HEK293 (cell line): ENCODE data around the gene SSU72.
"Not testable (repeated sequence)": the region's sequence is repeated elsewhere in the genome, so short reads cannot be mapped to it uniquely, and the experiment has no call there.

Source experiments
- CTCF ChIA-PET: fragments of 350-600 bp; formaldehyde crosslinking; extraction: SDS; loops from one replicate; lab custom pipeline; 2021; ENCODE audit warnings: antibody characterized with exemption; lab: Yijun Ruan, JAX
- POLR2A ChIA-PET: fragments of 300-600 bp; formaldehyde crosslinking; extraction: SDS; loops from one replicate; lab custom pipeline; 2020; ENCODE audit warnings: antibody characterized with exemption, inconsistent platforms; lab: Yijun Ruan, JAX
- H3K27ac ChIP-seq: fragments of 200-500 bp; sonication (Bioruptor generic); 2 replicates; pipeline ENCODE4 v1.5.1; 2014; ENCODE audit warnings: low read depth, low read length, control low read depth, inconsistent platforms; ENCODE audit errors: extremely low read depth
- H3K36me3 ChIP-seq, 2 experiments: fragments of 200-500 bp in 1 of 2; sonication (Bioruptor generic) in 1 of 2; 1 replicate in 1 of 2; 2 replicates in 1 of 2; pipeline ENCODE4 v1.5.1; 2014 to 2017; ENCODE audit warnings: inconsistent platforms in 2 of 2, low read length in 2 of 2; ENCODE audit not compliant: control insufficient read depth in 2 of 2, insufficient read depth in 1 of 2
- H3K4me1 ChIP-seq: fragments of 200-500 bp; sonication (Bioruptor generic); 2 replicates; pipeline ENCODE4 v1.5.1; 2014; ENCODE audit warnings: mild to moderate bottlenecking, low read length, inconsistent platforms; ENCODE audit not compliant: control insufficient read depth, insufficient read depth
- H3K4me3 ChIP-seq: 2 replicates; pipeline ENCODE4 v1.5.1; 2011; ENCODE audit warnings: low read depth, mild to moderate bottlenecking, control low read depth, low read length, moderate library complexity
- H3K9me3 ChIP-seq: fragments of 200-500 bp; sonication (Bioruptor generic); 2 replicates; pipeline ENCODE4 v1.5.1; 2014; ENCODE audit warnings: low read depth, low read length, inconsistent platforms; ENCODE audit not compliant: control insufficient read depth, insufficient read depth
- BCL11A ChIP-seq: fragments of 450-650 bp; formaldehyde crosslinking; IDR thresholded peaks from 2 replicates; pipeline ENCODE4 v1.5.1; 2016; ENCODE audit warnings: low read depth, missing biosample characterization, missing genetic modification characterization
- CTCF ChIP-seq: fragments of 450-650 bp; formaldehyde crosslinking; IDR thresholded peaks from 2 replicates; pipeline ENCODE4 v1.5.1; 2016; ENCODE audit warnings: missing biosample characterization, missing genetic modification characterization
- FEZF1 ChIP-seq: fragments of 450-650 bp; formaldehyde crosslinking; IDR thresholded peaks from 2 replicates; pipeline ENCODE4 v1.5.1; 2016; ENCODE audit warnings: missing biosample characterization, missing genetic modification characterization
- GLIS1 ChIP-seq: fragments of 450-650 bp; formaldehyde crosslinking; IDR thresholded peaks from 2 replicates; pipeline ENCODE4 v1.5.1; 2016; ENCODE audit warnings: missing biosample characterization, missing genetic modification characterization
- HIC1 ChIP-seq: fragments of 450-650 bp; formaldehyde crosslinking; IDR thresholded peaks from 2 replicates; pipeline ENCODE4 v1.5.1; 2016; ENCODE audit warnings: missing biosample characterization, missing genetic modification characterization
- INSM2 ChIP-seq: fragments of 450-650 bp; formaldehyde crosslinking; IDR thresholded peaks from 2 replicates; pipeline ENCODE4 v1.5.1; 2016; ENCODE audit warnings: missing biosample characterization, missing genetic modification characterization
- PATZ1 ChIP-seq: fragments of 450-650 bp; formaldehyde crosslinking; IDR thresholded peaks from 2 replicates; pipeline ENCODE4 v1.5.1; 2016; ENCODE audit warnings: missing biosample characterization, missing genetic modification characterization
- SCRT1 ChIP-seq: fragments of 450-650 bp; formaldehyde crosslinking; IDR thresholded peaks from 2 replicates; pipeline ENCODE4 v1.5.1; 2016; ENCODE audit warnings: missing biosample characterization, missing genetic modification characterization, borderline replicate concordance
- SCRT2 ChIP-seq: fragments of 450-650 bp; formaldehyde crosslinking; IDR thresholded peaks from 2 replicates; pipeline ENCODE4 v1.5.1; 2016; ENCODE audit warnings: missing biosample characterization, missing genetic modification characterization
- ZBTB20 ChIP-seq: fragments of 450-650 bp; formaldehyde crosslinking; IDR thresholded peaks from 2 replicates; pipeline ENCODE4 v1.5.1; 2016; ENCODE audit warnings: missing biosample characterization, missing genetic modification characterization
- ZBTB26 ChIP-seq: fragments of 450-650 bp; formaldehyde crosslinking; optimal IDR thresholded peaks from 2 replicates; pipeline ENCODE3; 2016; ENCODE audit warnings: missing biosample characterization, mild to moderate bottlenecking, missing genetic modification characterization
- ZFP3 ChIP-seq: fragments of 450-650 bp; formaldehyde crosslinking; IDR thresholded peaks from 2 replicates; pipeline ENCODE4 v1.5.1; 2016; ENCODE audit warnings: low read depth, missing biosample characterization, missing genetic modification characterization
- ZFP69B ChIP-seq: fragments of 450-650 bp; formaldehyde crosslinking; IDR thresholded peaks from 2 replicates; pipeline ENCODE4 v1.5.1; 2016; ENCODE audit warnings: missing biosample characterization, missing genetic modification characterization
- ZNF2 ChIP-seq: fragments of 450-650 bp; formaldehyde crosslinking; IDR thresholded peaks from 2 replicates; pipeline ENCODE4 v1.5.1; 2016; ENCODE audit warnings: missing biosample characterization, missing genetic modification characterization
- ZNF335 ChIP-seq: fragments of 450-650 bp; formaldehyde crosslinking; conservative IDR thresholded peaks from 2 replicates; pipeline ENCODE4 v1.5.1; 2016; ENCODE audit warnings: missing biosample characterization, missing genetic modification characterization
- ZNF341 ChIP-seq: fragments of 450-650 bp; formaldehyde crosslinking; IDR thresholded peaks from 2 replicates; pipeline ENCODE4; 2016; ENCODE audit warnings: low read depth, missing biosample characterization, missing genetic modification characterization
- ZNF366 ChIP-seq: fragments of 450-650 bp; formaldehyde crosslinking; conservative IDR thresholded peaks from 2 replicates; pipeline ENCODE4 v1.5.1; 2016; ENCODE audit warnings: missing biosample characterization, missing genetic modification characterization
- ZNF391 ChIP-seq: fragments of 450-650 bp; formaldehyde crosslinking; IDR thresholded peaks from 2 replicates; pipeline ENCODE4 v1.5.1; 2016; ENCODE audit warnings: low read depth, missing biosample characterization, missing genetic modification characterization, borderline replicate concordance
- ZNF501 ChIP-seq: fragments of 450-650 bp; formaldehyde crosslinking; IDR thresholded peaks from 2 replicates; pipeline ENCODE4 v1.5.1; 2016; ENCODE audit warnings: missing biosample characterization, missing genetic modification characterization
- ZNF561 ChIP-seq: fragments of 450-650 bp; IDR thresholded peaks from 2 replicates; pipeline ENCODE4 v1.5.1; 2018; ENCODE audit warnings: missing biosample characterization, missing genetic modification characterization, borderline replicate concordance
- ZNF600 ChIP-seq: fragments of 450-650 bp; formaldehyde crosslinking; IDR thresholded peaks from 2 replicates; pipeline ENCODE4 v1.5.1; 2016; ENCODE audit warnings: missing biosample characterization, missing genetic modification characterization
- ZNF629 ChIP-seq: fragments of 450-650 bp; formaldehyde crosslinking; IDR thresholded peaks from 2 replicates; pipeline ENCODE4 v1.5.1; 2017; ENCODE audit warnings: missing biosample characterization, missing genetic modification characterization
- ZNF677 ChIP-seq: fragments of 450-650 bp; IDR thresholded peaks from 2 replicates; pipeline ENCODE4 v1.5.0; 2018; ENCODE audit warnings: missing biosample characterization, mild to moderate bottlenecking, missing genetic modification characterization, moderate library complexity
- ZNF692 ChIP-seq: fragments of 450-650 bp; formaldehyde crosslinking; IDR thresholded peaks from 2 replicates; pipeline ENCODE4 v1.5.1; 2016; ENCODE audit warnings: missing biosample characterization, missing genetic modification characterization
- ZSCAN4 ChIP-seq: fragments of 450-650 bp; formaldehyde crosslinking; IDR thresholded peaks from 2 replicates; pipeline ENCODE4 v1.5.1; 2017; ENCODE audit warnings: missing biosample characterization, missing genetic modification characterization

SSU72 gene

GRCh38 chr1:1504777-1505365, 69.8 kb downstream of the SSU72 start:
- ChIA-PET CTCF (interaction anchor here (0.6 to 1.6 kb wide), 9 partner anchors 11 to 395 kb away, joined by 3 to 9 read pairs (median 4); no protein-coding TSS in a partner anchor), POLR2A (interaction anchor here (0.8 to 1.7 kb wide), 4 partner anchors 104 to 170 kb away, joined by 3 to 7 read pairs (median 4); partner anchors contain the start of gene CCNL2)
- not testable (repeated sequence) for H3K27ac ChIP-seq, H3K9me3 ChIP-seq, H3K36me3 ChIP-seq, H3K4me3 ChIP-seq, H3K4me1 ChIP-seq
- peak; percentile 25; the same call in 1 of the 2 replicates for TF ChIP-seq ZNF677 (tag by site-specific recombination)
- peak; percentile 39; the same call in 1 of the 2 replicates for TF ChIP-seq HIC1
- TF ChIP-seq PATZ1 (tag by site-specific recombination), result peak; percentile 77
- TF ChIP-seq ZFP69B (tag by site-specific recombination), result peak; percentile 35; the same call in 1 of the 2 replicates
- peak; percentile 17; the same call in 1 of the 2 replicates for TF ChIP-seq ZFP3 (tag by site-specific recombination)
- TF ChIP-seq CTCF, result peak; percentile 94
- TF ChIP-seq ZNF391 (tag by site-specific recombination), result 0 out of 2 replicates have a peak, but pooled peaks have one; percentile 37
- TF ChIP-seq ZBTB26 (tag by site-specific recombination), result peak; percentile 20
- TF ChIP-seq ZNF600 (tag by site-specific recombination), result peak; percentile 77
- TF ChIP-seq ZNF341 (tag by site-specific recombination), result peak; percentile 38; the same call in 1 of the 2 replicates
- TF ChIP-seq ZBTB20 (tag by site-specific recombination), result peak; percentile 31; the same call in 1 of the 2 replicates
- peak; percentile 87 for TF ChIP-seq ZSCAN4 (tag by site-specific recombination)
- peak; percentile 55; the same call in 1 of the 2 replicates for TF ChIP-seq ZNF629 (tag by site-specific recombination)
- peak; percentile 64; the same call in 1 of the 2 replicates for TF ChIP-seq ZNF501 (tag by site-specific recombination)
- TF ChIP-seq ZNF335 (tag by site-specific recombination), result peak; percentile 47; the same call in 1 of the 2 replicates
- TF ChIP-seq GLIS1 (tag by site-specific recombination), result 0 out of 2 replicates have a peak, but pooled peaks have one; percentile 37
- peak; percentile 92 for TF ChIP-seq SCRT1 (tag by site-specific recombination)
- TF ChIP-seq ZNF692 (tag by site-specific recombination), result 0 out of 2 replicates have a peak, but pooled peaks have one; percentile 41
- TF ChIP-seq ZNF366 (tag by site-specific recombination), result peak; percentile 89
- peak; percentile 96 for TF ChIP-seq SCRT2 (tag by site-specific recombination)
- TF ChIP-seq INSM2 (tag by site-specific recombination), result 0 out of 2 replicates have a peak, but pooled peaks have one; percentile 15
- peak; percentile 60 for TF ChIP-seq FEZF1 (tag by site-specific recombination)
- peak; percentile 48; the same call in 1 of the 2 replicates for TF ChIP-seq ZNF2 (tag by site-specific recombination)
- 0 out of 2 replicates have a peak, but pooled peaks have one; percentile 30 for TF ChIP-seq ZNF561 (tag by site-specific recombination)
- TF ChIP-seq BCL11A (tag by site-specific recombination), result peak; percentile 68; the same call in 1 of the 2 replicates
